SH-SY5Y (cell line): ENCODE results near the gene CNPY4.

ENCODE experiments used
- GATA2 ChIP-seq: IDR thresholded peaks from 2 replicates; pipeline ENCODE4 v1.6.1; 2011; ENCODE audit warnings: mild to moderate bottlenecking, low read depth, low read length
- GATA3 ChIP-seq: IDR thresholded peaks from 2 replicates; pipeline ENCODE4 v1.6.1; 2011; ENCODE audit warnings: low read depth, mild to moderate bottlenecking, low read length, moderate library complexity

Gene CNPY4

GRCh38 chr7:100157334-100158228 is 38.1 kb downstream of the CNPY4 start:
- no peak for TF ChIP-seq GATA3

- TF ChIP-seq GATA3 (no peak), GATA2 (no peak)
Observed at GRCh38 chr7:100158229-100159098, 39.0 kb downstream of the CNPY4 start, which contains the start of gene TRAPPC14. Gene TRAPPC14 (minus strand): TSS chr7:100158723. CDS start chr7:100158499, 224 bp downstream.

- TF ChIP-seq GATA2 (no peak), GATA3 (no peak)
Observed at GRCh38 chr7:100159099-100159623, 39.7 kb downstream of the CNPY4 start.

- no peak for TF ChIP-seq GATA3
- no peak for TF ChIP-seq GATA2
Observed at GRCh38 chr7:100160067-100160466, 40.6 kb downstream of the CNPY4 start.

GRCh38 chr7:100163006-100163531 is 43.6 kb downstream of the CNPY4 start:
- TF ChIP-seq GATA2, result no peak
- no peak for TF ChIP-seq GATA3

GRCh38 chr7:100163871-100164270 is 44.4 kb downstream of the CNPY4 start:
- TF ChIP-seq GATA2, result no peak
- no peak for TF ChIP-seq GATA3

GRCh38 chr7:100166317-100166940 is 47.0 kb downstream of the CNPY4 start:
- no peak for TF ChIP-seq GATA3
- TF ChIP-seq GATA2, result no peak

GRCh38 chr7:100166970-100167911 is 47.8 kb downstream of the CNPY4 start:
- no peak for TF ChIP-seq GATA3
- TF ChIP-seq GATA2, result no peak; the same call in 1 of the 2 replicates

- TF ChIP-seq GATA2 (peak; percentile 43; the same call in 1 of the 2 replicates), GATA3 (no peak)
Observed at GRCh38 chr7:100167912-100168323, 48.5 kb downstream of the CNPY4 start.

GRCh38 chr7:100169147-100169850 is 49.9 kb downstream of the CNPY4 start:
- TF ChIP-seq GATA2, result no peak
- no peak for TF ChIP-seq GATA3

- TF ChIP-seq GATA2, result no peak
- no peak for TF ChIP-seq GATA3
Observed at GRCh38 chr7:100170101-100170897, 50.9 kb downstream of the CNPY4 start.

GRCh38 chr7:100171087-100171681 is 51.8 kb downstream of the CNPY4 start:
- TF ChIP-seq GATA2 (no peak), GATA3 (no peak)
